GM12874 (cell line): ENCODE data around the gene ZNF140.

Experiments used
- TF ChIP-seq, protein P1 (sequence below): IDR thresholded peaks from 2 replicates; pipeline ENCODE4 v1.5.1; 2011; ENCODE audit warnings: low read depth, mild to moderate bottlenecking, control low read depth, low read length, moderate library complexity; ENCODE audit not compliant: insufficient read depth

Gene ZNF140

DNA sequence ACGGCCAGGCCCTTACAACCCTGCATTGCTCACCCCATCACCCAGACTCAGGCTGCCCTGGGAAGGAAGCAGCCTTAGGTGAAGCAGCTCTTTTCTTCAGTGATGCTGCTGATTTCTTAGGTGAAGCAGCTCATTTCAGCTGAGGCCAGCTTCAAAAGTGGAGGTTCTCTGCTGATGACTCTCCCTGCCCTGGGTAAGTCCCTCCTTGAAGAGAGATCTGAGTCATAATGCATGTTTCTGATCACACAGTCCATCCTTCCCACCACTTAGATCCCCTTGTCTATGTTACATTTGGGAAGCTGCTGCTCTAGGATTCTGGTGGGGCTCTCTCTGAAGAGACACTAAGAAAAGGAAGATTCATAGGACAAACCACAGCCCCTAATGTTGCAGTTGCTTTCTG, 17.2 kb upstream of the ZNF140 start:
- TF ChIP-seq, protein P1, sequence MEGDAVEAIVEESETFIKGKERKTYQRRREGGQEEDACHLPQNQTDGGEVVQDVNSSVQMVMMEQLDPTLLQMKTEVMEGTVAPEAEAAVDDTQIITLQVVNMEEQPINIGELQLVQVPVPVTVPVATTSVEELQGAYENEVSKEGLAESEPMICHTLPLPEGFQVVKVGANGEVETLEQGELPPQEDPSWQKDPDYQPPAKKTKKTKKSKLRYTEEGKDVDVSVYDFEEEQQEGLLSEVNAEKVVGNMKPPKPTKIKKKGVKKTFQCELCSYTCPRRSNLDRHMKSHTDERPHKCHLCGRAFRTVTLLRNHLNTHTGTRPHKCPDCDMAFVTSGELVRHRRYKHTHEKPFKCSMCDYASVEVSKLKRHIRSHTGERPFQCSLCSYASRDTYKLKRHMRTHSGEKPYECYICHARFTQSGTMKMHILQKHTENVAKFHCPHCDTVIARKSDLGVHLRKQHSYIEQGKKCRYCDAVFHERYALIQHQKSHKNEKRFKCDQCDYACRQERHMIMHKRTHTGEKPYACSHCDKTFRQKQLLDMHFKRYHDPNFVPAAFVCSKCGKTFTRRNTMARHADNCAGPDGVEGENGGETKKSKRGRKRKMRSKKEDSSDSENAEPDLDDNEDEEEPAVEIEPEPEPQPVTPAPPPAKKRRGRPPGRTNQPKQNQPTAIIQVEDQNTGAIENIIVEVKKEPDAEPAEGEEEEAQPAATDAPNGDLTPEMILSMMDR, result no peak

DNA sequence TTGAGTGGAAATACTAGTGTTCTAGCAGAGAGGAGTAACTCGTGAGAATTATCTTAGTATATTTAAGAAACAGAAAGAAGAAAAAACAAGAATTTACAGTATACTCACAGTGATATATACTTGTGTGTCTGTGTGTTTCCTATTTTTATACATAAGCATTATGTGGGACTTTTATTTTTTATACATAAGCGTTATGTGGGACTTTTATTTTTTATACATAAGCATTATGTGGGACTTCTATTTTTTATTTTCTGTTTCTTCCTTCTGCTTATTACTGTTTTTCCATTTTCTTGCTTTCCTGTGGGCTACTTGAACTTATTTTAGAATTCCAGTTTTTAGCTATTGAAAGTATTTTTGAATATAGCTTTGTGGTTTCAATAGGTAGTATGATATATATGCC, 6.9 kb upstream of the ZNF140 start:
- TF ChIP-seq, protein P1, result no peak

DNA sequence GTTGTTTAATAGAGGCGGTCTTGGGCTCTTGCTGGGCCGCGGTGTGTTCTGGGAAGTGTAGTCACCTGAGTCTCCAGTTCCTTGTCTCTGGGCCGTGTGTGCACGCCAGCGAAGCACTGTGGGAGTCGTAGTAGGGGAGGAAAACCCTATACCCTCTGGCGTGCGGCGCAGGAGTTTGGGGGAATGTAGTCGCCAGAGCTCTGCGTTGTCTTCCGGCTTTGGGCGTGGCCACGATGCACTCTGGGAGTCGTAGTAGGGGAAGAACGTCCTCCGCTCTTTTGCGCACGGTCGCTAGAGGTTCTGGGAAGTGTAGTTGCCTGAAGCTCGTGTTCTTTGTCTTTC, 726 bp upstream of the ZNF140 start:
- TF ChIP-seq, protein P1, result no peak

DNA sequence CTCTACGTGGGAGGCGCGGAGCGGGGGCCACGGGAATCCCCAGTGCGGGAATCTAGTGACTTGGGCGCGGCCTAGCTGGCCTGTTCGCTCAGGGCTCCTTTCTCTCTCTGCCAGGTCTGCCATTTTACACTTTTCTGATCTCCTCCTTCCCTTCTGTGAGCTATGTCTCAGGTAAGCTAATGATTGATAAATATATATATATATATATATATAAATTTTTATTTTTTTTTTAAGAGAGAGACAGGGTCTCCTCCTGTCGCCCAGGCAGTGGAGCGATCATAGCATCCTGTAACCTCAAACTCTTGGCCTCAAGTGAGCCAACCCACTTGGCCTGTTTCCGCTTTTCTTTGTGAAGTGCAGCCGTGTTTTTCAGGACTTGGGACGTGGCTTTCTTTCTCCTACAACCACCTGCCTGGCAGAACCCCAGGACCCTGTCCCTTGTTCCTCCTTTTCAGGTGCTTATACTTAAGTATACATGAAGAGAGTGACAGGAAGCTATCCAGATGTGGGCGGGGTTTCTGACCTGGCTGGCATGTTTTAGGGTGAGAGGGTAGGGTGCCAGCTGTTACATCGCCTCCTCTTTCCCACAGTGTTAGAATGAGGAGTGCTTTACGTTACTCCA, 547 bp downstream of the ZNF140 start:
- TF ChIP-seq, protein P1, result no peak

DNA sequence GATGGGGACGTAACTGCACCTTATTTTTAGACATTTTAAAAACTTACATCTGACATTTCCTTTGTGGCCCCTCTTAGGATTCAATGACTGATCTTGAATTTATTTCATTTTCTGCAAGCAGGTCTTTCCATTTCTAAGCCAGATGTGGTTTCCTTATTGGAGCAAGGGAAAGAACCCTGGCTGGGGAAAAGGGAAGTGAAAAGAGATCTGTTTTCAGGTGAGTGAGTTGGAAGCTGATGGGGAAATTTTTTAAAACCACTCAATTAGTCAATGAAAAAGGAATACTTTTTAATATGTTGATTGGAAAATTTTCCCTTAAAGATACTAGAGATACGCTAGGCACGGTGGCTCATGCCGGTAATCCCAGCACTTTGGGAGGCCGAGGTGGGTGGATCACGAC, 2.6 kb downstream of the ZNF140 start:
- TF ChIP-seq, protein P1, result no peak

DNA sequence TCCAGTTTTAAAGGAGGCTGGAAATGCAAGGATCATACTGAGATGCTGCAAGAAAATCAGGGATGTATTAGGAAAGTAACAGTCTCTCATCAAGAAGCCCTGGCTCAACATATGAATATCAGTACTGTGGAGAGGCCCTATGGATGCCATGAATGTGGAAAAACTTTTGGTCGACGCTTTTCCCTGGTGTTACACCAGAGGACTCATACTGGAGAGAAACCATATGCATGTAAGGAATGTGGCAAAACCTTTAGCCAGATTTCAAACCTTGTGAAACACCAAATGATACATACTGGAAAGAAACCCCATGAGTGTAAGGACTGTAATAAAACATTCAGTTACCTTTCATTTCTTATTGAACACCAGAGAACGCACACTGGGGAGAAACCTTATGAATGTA, 24.9 kb downstream of the ZNF140 start:
- TF ChIP-seq, protein P1, result no peak

DNA sequence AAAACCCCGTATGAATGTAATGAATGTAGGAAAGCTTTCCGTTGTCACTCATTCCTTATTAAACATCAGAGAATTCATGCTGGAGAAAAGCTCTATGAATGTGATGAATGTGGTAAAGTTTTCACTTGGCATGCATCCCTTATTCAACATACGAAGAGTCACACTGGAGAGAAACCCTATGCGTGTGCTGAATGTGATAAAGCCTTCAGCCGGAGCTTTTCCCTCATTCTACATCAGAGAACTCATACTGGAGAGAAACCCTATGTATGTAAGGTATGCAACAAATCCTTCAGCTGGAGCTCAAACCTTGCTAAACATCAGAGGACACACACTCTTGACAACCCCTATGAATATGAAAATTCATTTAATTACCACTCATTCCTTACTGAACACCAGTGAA, 25.5 kb downstream of the ZNF140 start:
- TF ChIP-seq, protein P1, result no peak
